HG03520 (cell line): ENCODE measurements around the gene KIAA1217.

ENCODE experiments used
- ATAC-seq: cut with Tn5 transposase; IDR thresholded peaks from one replicate; pipeline ENCODE4 v1.9.1; 2021; ENCODE audit warnings: mild to moderate bottlenecking, moderate library complexity; ENCODE audit not compliant: unreplicated experiment

The KIAA1217 gene

DNA sequence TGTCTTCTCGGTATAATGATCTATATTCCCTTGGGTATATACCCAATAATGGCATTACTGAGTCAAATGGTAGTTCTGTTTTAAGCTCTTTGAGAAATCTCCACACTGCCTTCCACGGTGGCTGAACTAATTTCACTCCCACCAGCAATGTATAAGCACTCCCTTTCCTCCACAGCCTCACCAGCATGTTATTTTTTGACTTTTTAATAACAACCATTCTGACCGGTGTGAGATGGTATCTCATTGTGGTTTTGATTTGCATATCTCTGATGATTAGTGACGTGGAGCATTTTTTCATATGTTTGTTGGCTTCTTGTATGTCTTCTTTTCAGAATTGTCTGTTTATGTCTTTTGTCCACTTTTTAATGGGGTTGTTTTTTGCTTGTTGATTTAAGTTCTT lies 33.6 kb downstream of the KIAA1217 start:
- no peak for ATAC-seq

DNA sequence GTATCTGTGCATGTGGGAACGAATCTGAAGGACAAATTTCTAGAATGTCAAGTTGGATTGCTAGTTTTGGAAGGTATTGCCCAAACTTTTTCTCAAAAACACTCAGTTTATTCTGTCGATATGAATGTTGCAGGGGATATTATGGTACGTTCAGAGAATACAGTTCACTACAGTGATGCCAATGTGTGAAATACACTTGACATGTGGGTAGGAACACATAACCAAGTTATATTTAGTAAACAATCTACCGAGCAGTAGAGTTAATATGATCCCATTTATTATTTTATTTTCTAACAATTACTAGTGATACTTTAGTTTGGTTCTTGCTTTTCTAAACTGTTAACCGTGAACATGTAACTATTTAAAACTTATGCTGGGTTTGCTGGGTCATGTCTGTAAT lies 37.4 kb downstream of the KIAA1217 start:
- no peak for ATAC-seq

DNA sequence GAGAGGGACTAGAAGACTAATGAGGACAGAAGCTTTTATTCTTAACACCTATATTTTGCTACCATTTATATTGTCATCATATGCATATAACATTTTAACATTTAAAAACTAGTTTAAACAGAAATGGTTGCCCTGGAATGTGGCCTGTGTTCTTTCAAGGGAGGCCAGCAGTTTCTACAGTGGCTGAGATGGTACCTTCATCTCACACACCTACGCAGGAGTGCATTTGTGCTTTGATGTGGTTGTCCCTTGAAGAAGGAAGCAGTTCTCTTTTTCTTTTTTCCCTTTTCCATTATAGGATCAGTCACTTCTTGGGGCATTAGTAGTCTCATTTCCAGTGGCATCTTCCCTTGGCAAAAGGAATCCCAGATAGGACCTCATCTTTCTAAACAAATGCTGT lies 38.9 kb downstream of the KIAA1217 start:
- ATAC-seq, result no peak

DNA sequence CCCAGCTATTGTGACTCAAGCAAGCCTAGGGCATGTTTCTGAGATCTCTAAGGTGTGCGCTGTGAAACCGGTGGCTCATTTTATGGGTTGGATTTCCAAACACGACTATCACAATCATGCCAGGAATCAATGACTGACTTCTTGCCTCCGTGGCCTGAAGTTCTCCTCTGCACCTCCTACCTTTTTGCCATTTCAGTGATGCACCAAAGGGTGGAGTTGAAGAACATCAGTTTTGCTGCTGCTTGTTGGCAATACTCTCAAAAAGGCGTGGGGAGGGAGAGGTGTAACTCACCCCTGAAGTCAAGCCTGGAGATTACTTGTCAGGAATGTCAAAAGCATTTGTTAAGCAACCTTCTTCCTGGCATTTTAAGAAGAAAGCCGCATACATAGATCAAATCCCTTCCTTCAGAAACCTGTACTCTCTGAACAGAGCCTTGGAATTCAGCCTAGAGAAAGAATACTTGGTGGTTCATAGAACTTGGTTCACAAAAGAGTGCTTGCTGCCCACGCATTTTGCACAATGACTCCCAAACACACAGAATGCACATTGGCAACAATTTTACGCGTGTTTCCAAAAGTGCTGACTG lies 41.0 kb downstream of the KIAA1217 start:
- no peak for ATAC-seq

DNA sequence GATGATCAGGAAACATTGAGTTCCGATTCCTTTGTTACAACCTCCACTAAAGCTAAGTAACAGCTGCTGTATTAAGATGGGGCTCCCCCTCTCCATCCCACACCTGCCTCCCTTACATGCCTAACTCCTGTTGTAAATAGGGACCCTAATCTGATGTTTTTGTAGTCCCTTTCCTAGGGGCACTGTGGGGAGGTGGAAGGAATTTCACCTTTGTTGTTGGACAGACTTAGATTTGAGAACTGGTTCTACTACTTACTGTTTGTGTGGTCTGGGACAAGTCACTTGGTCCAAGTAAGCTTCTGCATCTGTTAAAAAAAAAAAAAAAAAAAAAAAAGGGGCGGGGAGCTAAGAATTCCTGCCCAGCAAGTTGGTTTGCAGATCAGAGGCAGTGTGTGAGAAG lies 42.6 kb downstream of the KIAA1217 start:
- no peak for ATAC-seq

DNA sequence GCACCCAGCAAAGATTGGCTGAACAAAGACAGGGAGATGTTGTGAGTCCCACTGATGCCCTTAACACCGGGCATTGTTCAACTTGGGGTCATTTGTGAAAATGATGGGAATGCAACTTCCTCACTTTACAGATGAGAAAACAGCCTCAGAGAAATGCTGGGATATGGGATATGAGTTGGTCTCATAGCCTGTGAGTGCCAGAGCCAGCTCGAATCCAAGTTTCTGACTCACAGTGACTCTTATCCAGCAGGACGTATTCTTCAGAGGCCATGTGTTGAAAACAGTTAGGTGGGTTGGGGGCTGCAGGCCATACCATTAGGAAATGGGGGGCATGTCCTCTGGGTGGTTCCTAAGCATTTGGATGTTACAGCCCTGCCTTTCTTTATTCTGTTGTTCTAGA lies 45.2 kb downstream of the KIAA1217 start:
- ATAC-seq, result no peak

DNA sequence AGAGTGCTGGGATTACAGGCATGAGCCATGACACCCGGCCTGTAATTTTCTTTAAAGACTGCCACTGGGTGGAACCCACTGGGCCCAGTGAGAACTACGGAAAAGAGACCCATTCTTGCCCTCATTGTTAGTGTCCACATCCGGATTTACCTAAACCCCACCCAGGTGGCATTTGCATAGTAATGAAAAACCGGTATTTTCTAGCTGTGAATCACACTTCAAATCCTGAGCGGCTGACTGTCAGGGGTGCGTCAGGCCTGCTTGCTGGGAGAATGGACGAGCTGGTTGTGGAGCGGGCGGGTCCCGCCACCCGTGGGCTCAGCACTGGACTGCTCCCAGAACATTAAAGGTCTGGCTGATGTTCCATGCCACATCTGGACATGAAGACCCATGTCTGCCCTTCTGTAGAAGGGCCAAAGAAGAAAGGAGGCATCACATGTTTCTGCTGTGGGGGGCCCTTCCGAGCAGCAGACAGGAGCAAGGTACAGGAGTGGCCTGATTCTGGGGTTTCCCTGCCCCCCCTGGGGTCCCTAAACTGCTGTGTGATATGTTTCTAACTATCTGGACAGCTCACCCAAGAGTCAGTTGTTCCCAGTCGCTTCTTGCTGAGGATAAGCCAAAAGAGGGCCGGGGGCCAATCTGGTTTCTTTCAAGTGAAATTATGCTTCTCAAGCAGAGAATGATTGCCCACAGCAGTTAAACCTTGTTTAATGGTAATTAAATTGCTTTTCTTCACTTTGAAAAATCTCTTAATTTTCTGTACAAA lies 46.4 kb downstream of the KIAA1217 start:
- ATAC-seq, result no peak

DNA sequence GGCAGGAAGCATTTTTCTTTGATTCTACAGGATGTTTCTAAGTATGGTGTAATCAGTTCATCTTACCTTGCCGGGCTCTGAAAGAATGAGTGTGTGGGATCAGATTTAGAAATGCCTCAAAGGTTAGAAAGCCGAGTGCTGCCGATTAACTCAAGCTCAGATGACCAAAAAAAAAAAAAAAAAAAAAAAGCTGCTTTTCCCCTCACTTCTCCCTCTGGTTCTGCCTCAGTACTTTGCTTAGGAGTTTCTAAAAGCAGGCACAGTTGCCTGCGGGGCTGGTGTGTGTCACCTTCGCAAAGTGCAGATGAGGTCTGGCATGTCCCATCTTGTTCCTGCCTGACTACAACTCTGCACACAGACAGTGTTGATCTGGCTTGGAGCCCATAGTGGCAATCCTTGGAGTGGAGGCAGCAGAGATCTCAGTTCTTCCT lies 47.0 kb downstream of the KIAA1217 start:
- no peak for ATAC-seq

DNA sequence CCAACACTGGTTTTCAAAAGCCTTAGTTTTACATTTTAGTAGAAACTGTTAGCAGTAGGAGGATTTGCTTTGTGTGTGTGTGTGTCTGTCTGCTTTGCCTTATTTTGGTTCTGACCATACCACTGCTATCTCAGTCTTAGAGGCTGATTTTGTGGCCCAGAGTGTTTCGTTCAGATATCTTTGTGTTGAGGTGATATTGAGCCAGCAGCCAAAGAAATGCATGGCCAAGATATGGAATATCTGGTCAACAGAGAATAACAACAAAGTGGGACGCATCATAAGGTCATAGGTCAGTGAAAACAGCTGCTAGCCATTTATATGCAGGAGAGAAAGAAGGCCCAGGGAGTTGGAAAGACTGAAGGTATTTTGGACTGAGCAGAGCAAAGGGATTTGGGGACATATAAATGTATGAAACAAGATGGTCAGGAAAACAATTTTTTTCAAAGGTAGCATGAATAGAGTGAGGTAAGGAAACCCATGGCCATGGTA lies 47.7 kb downstream of the KIAA1217 start:
- ATAC-seq, result no peak

DNA sequence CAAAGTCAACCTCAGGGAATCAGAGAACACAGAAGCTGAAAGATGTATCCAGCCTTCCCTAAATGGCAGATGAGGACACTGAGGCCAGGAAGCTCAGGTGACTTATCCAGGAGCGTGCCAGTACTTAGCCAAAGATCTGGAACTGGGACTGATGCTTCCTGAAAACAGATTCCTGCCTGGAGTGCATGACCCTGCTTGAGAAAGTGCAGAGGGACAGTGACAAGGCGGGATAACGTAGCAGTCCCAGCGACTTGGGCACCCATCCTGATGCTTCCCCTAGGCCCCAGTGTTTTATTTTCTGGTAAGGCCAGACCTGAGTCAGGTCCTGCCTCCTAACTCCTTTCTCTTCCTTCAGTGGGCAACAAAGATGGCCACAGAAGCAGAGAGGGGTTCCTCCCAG lies 48.6 kb downstream of the KIAA1217 start:
- ATAC-seq, result no peak

DNA sequence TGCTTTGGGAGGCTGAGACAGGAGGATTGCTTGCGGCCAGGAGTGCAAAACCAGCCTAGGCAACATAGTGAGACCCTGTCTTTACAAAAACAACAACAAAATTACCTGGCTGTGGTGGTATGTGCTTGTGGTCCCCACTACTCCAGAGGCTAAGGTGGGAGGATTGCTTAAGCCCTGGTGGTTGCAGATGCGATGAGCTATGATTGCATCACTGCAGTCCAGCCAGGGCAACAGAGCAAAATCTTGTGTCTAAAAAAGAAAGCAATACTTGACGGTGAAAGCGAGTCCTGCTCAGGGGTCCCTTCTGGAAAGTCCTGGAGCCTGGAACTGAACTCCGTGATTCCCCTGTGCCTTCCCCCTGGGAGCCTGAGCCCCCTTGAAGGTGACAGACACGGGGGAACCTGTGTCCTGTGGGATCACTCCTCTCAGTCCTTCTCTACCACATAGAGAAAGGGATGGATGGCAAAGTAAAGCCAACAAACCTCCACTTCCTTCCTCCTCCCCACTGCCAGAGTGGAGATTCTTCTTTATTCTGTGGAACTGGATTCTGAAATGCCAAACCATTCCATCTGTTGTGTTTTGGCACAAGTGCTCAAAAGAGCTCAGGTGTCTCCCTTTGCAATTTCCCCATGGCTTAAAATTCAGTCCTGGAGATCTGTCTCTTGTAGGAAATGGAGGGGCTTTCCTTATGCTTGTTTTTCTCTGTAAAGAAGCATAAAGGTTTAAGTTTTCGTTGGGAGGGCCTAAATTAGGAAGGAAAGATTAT lies 50.6 kb downstream of the KIAA1217 start:
- no peak for ATAC-seq

DNA sequence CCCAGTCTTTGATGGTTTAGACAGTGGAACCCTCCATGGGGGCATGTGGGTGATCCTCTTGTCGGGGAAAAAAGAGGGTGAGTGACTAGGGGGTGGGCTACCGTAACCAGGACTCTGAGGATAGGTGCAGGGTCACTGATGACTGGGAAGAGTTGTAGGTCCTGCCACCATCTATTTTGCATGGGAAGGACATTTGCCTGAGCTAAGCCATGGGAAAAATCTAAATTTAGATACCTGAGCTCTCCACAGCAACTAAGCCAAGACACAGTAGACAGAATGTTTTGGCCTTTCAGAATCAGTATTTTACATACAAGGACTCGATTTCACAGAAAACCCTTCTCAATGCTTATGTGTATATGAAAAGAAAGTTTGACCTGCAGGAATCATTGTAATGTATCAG lies 52.7 kb downstream of the KIAA1217 start:
- no peak for ATAC-seq

DNA sequence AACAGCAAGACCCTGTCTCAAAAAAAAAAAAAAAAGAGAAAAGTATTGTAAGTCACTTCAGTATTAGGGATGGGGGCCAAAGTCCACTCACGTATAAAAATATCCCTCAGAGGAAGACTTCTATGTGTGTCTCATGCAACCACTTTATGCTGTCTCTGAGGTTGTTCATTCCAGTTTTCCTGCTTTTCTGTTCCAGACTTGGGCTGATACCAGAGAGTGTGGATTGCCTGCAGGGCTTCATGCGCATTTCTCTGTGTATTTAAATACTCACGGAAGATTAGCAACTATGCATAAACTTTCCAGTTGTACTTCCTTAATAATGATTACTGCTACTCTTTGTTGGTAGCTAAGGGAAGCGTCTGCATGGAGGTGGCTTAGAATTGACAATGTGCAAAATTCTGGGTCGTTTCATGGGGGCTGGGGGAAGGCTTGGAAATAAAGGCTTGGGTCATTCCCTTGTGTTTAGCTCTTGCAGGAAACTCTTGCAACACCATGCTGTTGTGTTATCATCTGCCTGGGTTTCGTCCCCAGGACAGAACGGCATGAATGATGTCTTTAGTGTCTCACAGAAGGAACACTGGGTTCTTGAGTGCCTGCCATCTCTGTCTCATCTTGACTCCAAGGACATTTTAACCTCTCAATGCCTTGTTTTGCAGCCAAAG lies 54.1 kb downstream of the KIAA1217 start:
- no peak for ATAC-seq

DNA sequence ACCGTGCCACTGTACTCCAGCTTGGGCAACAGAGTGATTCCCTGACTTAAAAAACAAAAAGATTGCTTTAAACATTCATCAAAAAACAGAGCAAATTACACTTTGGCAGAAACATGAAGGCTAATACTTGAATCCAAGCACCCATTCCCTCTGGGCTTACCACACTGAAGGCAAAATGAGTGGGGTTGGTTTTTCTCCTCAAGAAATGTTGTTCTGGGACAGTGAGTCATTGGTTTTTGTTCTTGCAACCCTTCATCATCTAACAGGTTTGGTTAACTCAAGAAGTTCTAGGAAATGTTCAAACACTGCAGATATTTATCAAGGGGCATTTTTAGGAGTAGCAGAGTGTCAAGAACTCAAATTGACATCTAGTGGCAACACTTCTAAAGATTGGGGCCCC lies 60.5 kb downstream of the KIAA1217 start:
- no peak for ATAC-seq

DNA sequence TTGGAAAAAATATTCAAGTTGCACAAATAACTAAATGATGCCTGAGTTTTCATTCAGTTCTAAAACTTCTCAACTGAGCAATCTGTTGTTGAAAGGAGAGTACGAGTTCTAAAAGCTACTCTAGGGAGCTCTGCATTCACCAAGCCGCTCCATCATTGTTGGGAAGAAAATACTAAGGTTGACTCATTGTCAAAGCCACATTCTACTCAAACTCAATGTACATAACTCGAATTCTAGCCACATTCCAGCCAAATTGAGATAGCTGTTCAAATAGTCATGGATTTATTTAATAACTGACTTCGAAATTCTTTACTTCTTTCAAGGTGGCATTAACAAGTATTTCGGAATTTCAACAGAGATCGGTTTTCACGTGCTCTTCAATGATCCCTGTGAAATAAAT lies 63.4 kb downstream of the KIAA1217 start:
- ATAC-seq, result no peak

DNA sequence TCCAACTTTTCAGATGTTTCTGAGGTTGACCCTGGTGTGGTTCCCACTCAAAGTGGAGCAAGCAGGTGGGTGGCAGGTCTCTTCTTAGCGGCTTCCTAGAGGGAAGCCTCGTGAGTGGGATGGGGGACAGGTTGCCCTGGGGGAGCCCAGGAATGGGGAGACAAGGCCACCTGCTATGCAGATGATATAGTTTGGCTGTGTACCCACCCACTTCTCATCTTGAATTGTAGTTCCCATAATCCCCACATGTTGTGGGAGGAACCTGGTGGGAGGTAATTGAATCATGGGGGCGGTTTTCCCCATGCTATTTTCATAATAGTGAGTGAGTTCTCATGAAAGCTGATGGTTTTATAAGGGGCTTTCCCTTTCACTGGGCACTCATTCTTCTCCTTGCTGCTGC lies 68.3 kb downstream of the KIAA1217 start:
- no peak for ATAC-seq

DNA sequence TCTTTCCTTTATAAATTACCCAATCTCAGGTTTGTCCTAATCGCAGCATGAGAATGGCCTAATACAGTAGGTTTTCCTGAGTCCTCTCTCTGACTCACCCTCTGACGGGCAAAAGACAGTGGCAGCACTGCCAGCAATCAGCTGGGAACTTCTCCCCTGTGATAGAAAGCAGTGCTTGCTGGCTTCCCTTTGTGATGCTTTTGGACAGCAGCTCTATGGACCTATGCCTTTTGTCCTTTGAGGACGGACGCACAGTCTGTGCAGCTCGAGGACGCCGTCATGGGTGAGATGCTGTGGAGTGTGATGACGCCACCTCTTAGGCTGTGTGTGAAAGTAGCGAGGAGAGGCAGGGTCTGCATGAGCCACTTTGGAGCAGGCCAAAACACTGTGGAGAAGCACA lies 68.8 kb downstream of the KIAA1217 start:
- ATAC-seq, result no peak

DNA sequence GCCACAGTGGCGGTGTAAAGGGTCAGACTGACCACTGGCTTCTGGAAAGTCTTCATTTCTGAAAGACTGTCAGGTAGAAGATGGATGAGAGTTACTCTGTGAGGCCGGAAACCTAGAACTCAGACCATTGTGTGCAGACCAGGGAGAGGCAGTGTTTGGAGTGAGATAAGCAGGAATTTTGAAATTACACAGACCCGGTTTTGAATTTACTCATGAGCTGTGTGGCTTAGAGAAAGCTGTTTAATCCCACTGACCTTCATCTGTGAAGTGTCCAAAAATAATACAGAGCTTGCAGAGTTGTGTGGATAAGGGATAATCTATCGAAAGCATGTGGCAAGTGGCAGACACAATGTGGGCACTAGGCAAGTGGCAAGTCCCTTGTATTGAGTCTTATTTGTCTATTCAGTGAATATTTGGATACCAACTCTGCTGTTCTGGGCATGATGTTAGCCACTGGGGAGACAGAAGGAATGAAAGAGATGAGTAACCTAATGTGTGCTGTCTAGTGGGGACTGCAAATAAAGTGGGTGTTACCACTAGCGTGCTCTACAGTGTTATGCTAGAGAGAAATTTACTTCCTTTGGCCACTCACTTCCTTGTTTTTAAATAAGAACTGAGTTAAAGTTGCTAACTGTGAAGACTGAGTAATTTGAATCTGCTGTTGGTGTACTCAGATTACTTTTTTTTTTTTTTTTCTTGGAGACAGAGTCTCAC lies 69.4 kb downstream of the KIAA1217 start:
- no peak for ATAC-seq

DNA sequence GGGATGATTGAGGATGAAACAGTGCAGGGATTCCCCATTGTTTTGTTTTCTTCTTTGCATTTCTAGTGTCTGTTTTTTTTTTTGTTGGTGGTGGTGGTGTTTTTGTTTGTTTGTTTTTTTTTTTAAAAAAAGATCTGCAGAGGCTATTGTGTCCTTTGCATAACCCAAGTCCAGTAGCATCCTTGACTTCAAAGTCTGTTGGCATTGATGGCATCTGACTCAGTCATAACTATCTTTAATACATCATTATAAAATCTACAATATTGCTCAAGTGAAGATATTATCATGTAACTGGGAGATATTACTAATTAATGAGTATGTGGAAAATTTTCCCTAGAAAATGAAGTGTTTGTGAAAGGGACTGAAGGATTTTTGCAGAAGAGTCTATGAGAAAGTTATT lies 70.2 kb downstream of the KIAA1217 start:
- ATAC-seq, result no peak

DNA sequence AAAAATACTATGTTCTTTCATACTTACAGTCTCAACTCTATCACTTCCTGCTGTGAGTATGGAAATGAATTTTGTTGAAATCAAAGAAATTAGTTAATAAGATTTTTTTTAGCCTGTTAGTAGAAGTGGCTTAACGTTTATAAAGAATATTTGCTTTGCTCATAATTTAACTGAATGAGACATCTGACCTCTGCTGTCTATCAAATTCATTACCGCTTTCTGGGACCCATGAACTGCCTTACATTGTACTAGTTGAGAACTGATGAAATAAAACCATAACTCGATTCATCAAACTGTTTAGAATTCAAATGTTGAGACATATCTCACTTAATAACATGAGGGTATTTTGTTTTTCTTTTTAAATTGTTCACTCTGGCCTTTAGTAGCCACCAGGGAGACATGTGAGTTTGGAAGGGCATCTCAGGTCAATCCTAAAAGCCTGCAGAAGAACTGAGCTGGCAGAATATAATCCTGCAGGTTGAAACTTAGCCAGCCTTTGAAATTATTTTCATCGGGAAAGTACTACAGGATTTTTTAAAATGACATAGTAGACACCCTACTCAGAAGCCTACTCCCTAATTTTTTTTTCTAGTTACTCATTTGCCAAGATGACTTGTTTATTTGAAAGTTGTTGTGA lies 78.7 kb downstream of the KIAA1217 start:
- no peak for ATAC-seq
